Endodermal cell (in vitro differentiated cells): ENCODE results near the gene DUS1L. TPM values are rescaled to one million over a fixed set of nuclear protein-coding genes. Genes with fewer than 3 reads are reported as not detected.

Experiments
- DNase-seq: peaks from one replicate; pipeline ENCODE4 v3.0.0-alpha.2; 2017
- H3K27ac ChIP-seq: 2 replicates; pipeline ENCODE4 v1.5.1; 2013; ENCODE audit warnings: mild to moderate bottlenecking, low read depth, low read length, moderate library complexity
- H3K27me3 ChIP-seq: 2 replicates; pipeline ENCODE4 v1.6.1; 2013; ENCODE audit warnings: mild to moderate bottlenecking, low read length, moderate library complexity; ENCODE audit not compliant: insufficient read depth, control insufficient read depth, poor library complexity, severe bottlenecking
- H3K36me3 ChIP-seq: 2 replicates; pipeline ENCODE4 v1.7.0; 2013; ENCODE audit warnings: mild to moderate bottlenecking, low read length, moderate library complexity; ENCODE audit not compliant: control insufficient read depth, insufficient read depth
- H3K4me1 ChIP-seq: one replicate; pipeline ENCODE4 v1.7.0; 2013; ENCODE audit warnings: low read length; ENCODE audit not compliant: control insufficient read depth, insufficient read depth
- H3K4me3 ChIP-seq: 2 replicates; pipeline ENCODE4 v1.5.1; 2013; ENCODE audit warnings: mild to moderate bottlenecking, low read length, moderate library complexity
- H3K9ac ChIP-seq: 2 replicates; pipeline ENCODE4 v1.6.1; 2013; ENCODE audit warnings: mild to moderate bottlenecking, low read length, moderate library complexity; ENCODE audit not compliant: poor library complexity, severe bottlenecking; ENCODE audit errors: extremely low read depth
- H3K9me3 ChIP-seq: 2 replicates; pipeline ENCODE4 v1.6.1; 2013; ENCODE audit warnings: mild to moderate bottlenecking, low read length, moderate library complexity; ENCODE audit not compliant: control insufficient read depth
- H3K27ac Mint-ChIP-seq: 2 replicates; pipeline ENCODE4 v1.8.0; 2020; ENCODE audit warnings: mixed read lengths
- H3K27me3 Mint-ChIP-seq: 2 replicates; pipeline ENCODE4 v1.8.0; 2021; ENCODE audit warnings: mild to moderate bottlenecking, mixed read lengths; ENCODE audit not compliant: insufficient read depth
- H3K36me3 Mint-ChIP-seq: 2 replicates; pipeline ENCODE4 v1.8.0; 2020; ENCODE audit warnings: low read depth, mixed read lengths
- H3K4me1 Mint-ChIP-seq: 2 replicates; pipeline ENCODE4 v1.8.0; 2020; ENCODE audit warnings: mixed read lengths
- H3K4me3 Mint-ChIP-seq: 2 replicates; pipeline ENCODE4 v1.8.0; 2020; ENCODE audit warnings: mild to moderate bottlenecking, moderate library complexity, mixed read lengths
- H3K9me3 Mint-ChIP-seq: 2 replicates; pipeline ENCODE4 v1.8.0; 2020; ENCODE audit warnings: mild to moderate bottlenecking, mixed read lengths
- CTCF ChIP-seq: fragments of 200-600 bp; sonication (generic); conservative IDR thresholded peaks from 2 replicates; pipeline ENCODE4 v1.5.0; 2021; ENCODE audit warnings: antibody characterized with exemption, mild to moderate bottlenecking
- WGBS, 2 experiments: methylation state at CpG; one replicate each; pipeline versions ENCODE4 v1.1.5 to v1.1.7; 2013; ENCODE audit warnings: missing lambda C conversion rate in 2 of 2, mixed read lengths in 1 of 2; ENCODE audit not compliant: insufficient coverage in 1 of 2, insufficient read length in 1 of 2; 5-methylcytosine and 5-hydroxymethylcytosine counted together
- total RNA-seq, 2 donors: library from RNA; stranded (reverse); fragmentation: NEBNext Ultra II Directional in 1 of 2; extraction: Animal tissue kit (Norgen Biotek cat#: 25700) in 1 of 2; gene quantifications; 2 replicates in 1 of 2; 3 replicates in 1 of 2; pipeline ENCODE4 v1.2.1, GENCODE V29; 2021

The DUS1L gene
- total RNA-seq, 2 donors from 2014 or later: 85.3 to 108 TPM

- WGBS, 2 experiments: 95 to 98% methylated on average over 15 to 17 of the region's 17 CpGs
- Mint-ChIP-seq H3K27ac (no peak overlapping the region), H3K36me3 (peaks cover 12% of the 10 kb centered on the region), H3K4me3 (peak overlapping the region; percentile 76), H3K9me3 (no peaks in the 10 kb centered on the region), H3K27me3 (no peaks in the 10 kb centered on the region), H3K4me1 (peaks cover 10% of the 10 kb centered on the region)
- DNase-seq: no peak
- no peaks in the 10 kb centered on the region for H3K27me3 ChIP-seq
- H3K9me3 ChIP-seq: no peaks in the 10 kb centered on the region
- H3K4me3 ChIP-seq: no peak overlapping the region
- H3K4me1 ChIP-seq: peaks cover 4% of the 10 kb centered on the region
- H3K9ac ChIP-seq: no peak overlapping the region
- TF ChIP-seq CTCF: no peak
- H3K27ac ChIP-seq: no peak overlapping the region
- no peaks in the 10 kb centered on the region for H3K36me3 ChIP-seq
Observed at GRCh38 chr17:82024859-82025258, 40.7 kb downstream of the DUS1L start.

- H3K27me3 ChIP-seq: no peaks in the 10 kb centered on the region
- H3K4me3 ChIP-seq: peak overlapping the region; percentile 82
- H3K4me1 ChIP-seq: peaks cover 4% of the 10 kb centered on the region
- peak overlapping the region; percentile 34 for H3K9ac ChIP-seq
- Mint-ChIP-seq H3K9me3 (no peaks in the 10 kb centered on the region), H3K4me3 (peak overlapping the region; percentile 76), H3K36me3 (peaks cover 13% of the 10 kb centered on the region), H3K27ac (no peak overlapping the region), H3K4me1 (peaks cover 10% of the 10 kb centered on the region), H3K27me3 (no peaks in the 10 kb centered on the region)
- H3K36me3 ChIP-seq: peaks cover 2% of the 10 kb centered on the region
- no peak overlapping the region for H3K27ac ChIP-seq
- TF ChIP-seq CTCF: no peak
- 12 to 14% methylated on average over 49 to 55 of the region's 55 CpGs for WGBS, 2 experiments
- peak; percentile 80 for DNase-seq
- H3K9me3 ChIP-seq: no peaks in the 10 kb centered on the region
Observed at GRCh38 chr17:82023447-82024241, 42.0 kb downstream of the DUS1L start.

GRCh38 chr17:82022981-82023446 is 42.6 kb downstream of the DUS1L start, which contains the start of gene LRRC45:
Gene LRRC45 (plus strand): TSS chr17:82023305. CDS start chr17:82023644, 339 bp downstream.
- Histone ChIP-seq H3K27me3 (no peaks in the 10 kb centered on the region), H3K27ac (peak within 1 kb of the TSS; percentile 72), H3K9me3 (no peaks in the 10 kb centered on the region), H3K4me1 (peaks cover 4% of the 10 kb centered on the region), H3K9ac (peak within 1 kb of the TSS; percentile 81), H3K36me3 (peaks cover 7% of the 10 kb centered on the region), H3K4me3 (peak within 1 kb of the TSS; percentile 91)
- peak within 1 kb of the TSS; percentile 76 for H3K4me3 Mint-ChIP-seq
- H3K9me3 Mint-ChIP-seq: no peaks in the 10 kb centered on the region
- peaks cover 16% of the 10 kb centered on the region for H3K36me3 Mint-ChIP-seq
- H3K4me1 Mint-ChIP-seq: peaks cover 10% of the 10 kb centered on the region
- TF ChIP-seq CTCF: no peak
- DNase-seq: peak; percentile 100
- peak within 1 kb of the TSS; percentile 78 for H3K27ac Mint-ChIP-seq
- H3K27me3 Mint-ChIP-seq: no peaks in the 10 kb centered on the region
- WGBS, 2 experiments: 0% methylated on average over 2 to 42 of the region's 42 CpGs
